HG02943 (cell line): ENCODE data around the gene SIRT5.

Experiments used
- ATAC-seq: cut with Tn5 transposase; IDR thresholded peaks from one replicate; pipeline ENCODE4 v1.9.1; 2021; ENCODE audit warnings: mild to moderate bottlenecking, low read depth, moderate library complexity; ENCODE audit not compliant: unreplicated experiment

Gene SIRT5

DNA sequence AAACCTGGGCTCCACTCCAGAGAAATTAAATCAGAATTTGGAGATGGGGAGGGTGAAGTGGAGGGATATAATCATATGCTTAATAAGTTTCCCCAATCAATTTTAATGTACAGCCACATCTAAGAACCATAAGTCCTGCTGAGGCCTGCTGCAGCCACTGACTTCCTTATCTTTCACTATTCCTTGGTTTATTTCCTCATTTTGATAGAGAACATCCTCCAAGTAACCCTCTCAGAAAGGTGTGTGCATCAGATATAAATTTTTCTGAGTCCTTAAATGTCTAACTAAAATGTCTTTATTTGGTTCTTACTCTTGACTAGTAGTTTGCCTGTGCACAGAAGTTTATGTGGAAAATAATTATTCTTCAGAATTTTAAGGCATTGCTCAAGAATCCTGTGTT, 23.7 kb upstream of the SIRT5 start:
- no peak for ATAC-seq

DNA sequence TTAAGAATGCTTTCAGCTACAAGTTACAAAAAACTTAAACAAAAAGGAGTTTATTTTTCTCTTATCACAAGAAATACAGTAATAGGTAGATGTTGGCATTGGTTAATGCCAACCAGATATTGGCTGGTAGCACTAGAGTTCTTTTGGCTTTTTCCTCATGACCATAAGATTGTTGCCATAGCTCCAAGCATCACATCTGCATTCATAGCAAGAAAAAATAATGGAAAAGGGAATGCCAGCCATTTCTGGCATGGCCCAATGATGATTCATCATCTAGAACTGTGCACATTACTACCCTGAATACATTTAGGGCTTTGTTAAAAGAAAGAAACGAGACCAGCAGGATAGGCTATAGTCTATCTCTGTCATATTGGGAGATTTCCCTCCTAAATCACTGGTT, 20.8 kb upstream of the SIRT5 start:
- ATAC-seq: no peak

DNA sequence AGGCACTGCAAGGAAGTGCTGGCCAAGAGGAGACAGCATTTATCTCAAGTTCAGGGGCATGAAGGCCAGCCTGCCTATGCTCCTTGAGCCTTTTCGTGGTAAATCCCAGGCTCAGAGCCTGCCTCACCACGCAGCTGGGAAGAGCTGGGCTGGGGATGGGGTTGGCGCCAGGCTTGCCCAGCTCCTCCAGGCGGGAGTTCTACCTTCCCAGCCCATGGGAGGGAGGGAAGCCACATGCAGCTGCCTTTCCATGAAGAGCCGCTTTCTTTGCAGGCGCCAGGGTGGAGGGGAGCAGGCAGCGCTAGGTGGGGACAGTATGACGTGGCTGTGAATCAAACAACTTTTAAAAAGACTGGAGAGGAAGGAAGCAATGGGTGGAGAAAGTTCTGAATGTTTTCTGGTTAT, 19.5 kb upstream of the SIRT5 start:
- ATAC-seq: no peak

DNA sequence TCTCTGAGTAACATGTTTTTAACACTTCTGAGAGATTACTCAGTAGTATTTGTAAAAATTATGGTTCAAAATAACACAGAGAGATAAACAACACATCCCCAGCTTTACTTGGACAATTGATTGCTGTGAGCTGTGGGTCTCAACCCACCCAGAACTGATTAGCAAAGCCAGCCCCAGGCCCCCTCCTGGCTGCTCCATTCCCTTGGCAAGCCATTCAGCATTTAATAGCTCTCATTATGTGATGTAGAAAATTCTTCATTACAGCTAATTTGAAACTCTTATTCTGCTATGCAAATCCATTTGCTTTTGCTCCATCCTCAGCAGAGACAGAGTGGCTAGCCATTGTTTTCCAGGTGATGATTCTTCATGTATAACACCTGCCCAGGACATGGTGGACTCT, 16.6 kb upstream of the SIRT5 start:
- ATAC-seq: no peak

DNA sequence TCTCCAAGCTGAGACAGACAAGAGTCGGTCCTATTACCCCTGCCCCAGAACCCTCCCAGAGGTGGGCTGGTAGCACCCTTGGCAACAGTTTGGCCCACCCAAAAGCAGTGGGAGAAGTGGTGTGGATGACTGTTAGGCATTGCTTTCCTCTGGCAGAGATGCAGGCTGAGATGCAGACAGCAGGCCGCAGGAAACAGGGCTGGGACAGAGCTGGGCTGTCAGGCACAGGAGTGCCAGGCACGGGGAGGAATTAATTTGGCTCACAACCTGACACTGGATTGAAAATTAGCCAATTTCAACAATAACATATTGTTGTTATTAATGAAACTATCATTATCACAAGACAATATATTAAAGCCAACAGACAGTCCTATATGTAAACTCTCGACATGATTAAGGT, 15.7 kb upstream of the SIRT5 start:
- ATAC-seq: no peak

DNA sequence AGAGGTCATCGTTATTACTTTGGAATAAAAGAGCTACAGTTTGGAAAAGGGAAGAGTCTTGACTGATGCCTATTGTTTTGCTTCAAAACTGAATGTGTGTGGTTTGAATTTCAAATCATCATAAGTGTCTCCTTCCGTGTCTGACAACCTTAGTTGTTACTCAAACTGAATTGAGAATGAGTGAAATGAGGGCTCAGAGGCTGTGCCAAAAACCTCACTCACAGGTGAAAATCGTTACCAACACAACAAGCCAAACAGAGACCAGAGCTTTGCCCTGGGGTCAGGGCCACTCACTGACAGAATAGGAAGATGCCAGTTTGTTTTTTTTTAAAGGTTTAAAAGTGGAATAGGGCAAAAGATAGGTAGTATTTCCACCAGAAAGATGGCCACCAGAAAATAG, 15.2 kb upstream of the SIRT5 start:
- no peak for ATAC-seq

DNA sequence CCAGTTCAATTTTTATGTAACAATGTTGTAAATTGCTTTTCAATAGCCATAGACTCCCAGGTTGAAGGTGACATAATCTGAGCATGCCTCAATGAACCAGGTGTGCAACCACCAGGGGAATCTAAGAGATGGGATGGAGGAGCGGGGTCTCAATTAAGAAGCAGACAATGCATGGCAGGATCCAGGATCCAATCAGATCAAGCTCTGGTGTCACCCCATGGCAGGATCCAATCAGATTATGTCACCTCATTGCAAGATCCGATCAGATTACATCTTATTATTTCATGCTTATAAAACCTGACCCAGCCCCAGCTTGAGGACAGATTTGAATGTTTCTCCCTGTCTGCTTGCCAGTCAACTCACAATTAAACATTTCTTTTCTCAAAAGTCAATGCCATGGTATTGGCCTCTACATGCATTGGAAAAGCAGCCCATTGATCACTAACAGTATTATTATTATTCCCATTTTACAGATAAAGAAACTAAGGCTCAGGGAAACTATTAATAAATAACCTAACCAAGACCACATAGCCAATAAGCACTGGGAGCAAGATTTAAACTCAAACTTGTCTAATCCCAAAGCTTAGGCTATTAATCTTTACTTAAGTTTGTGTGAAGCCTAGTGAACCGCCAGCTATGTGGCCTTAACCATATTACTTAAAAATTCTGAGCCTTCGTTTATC, 14.3 kb upstream of the SIRT5 start:
- no peak for ATAC-seq

DNA sequence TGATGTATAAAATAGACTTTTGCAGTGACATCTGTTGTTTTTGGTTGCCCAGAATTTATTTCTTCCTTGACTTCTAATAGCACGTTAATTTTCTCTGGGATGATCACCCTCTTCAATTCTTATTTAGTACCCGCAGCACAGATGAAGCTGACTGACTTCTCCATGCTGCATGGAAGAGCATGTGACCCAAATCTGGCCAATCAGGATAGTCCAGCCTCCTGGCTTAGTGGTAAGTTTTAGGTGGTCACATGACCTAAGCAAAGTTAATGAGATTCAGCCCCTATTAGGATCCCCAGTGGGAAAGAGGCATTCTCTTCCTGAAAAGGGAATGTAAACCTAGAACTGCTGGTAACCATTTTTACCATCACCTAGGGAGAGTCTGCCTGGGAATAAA, 13.8 kb upstream of the SIRT5 start:
- ATAC-seq: no peak

DNA sequence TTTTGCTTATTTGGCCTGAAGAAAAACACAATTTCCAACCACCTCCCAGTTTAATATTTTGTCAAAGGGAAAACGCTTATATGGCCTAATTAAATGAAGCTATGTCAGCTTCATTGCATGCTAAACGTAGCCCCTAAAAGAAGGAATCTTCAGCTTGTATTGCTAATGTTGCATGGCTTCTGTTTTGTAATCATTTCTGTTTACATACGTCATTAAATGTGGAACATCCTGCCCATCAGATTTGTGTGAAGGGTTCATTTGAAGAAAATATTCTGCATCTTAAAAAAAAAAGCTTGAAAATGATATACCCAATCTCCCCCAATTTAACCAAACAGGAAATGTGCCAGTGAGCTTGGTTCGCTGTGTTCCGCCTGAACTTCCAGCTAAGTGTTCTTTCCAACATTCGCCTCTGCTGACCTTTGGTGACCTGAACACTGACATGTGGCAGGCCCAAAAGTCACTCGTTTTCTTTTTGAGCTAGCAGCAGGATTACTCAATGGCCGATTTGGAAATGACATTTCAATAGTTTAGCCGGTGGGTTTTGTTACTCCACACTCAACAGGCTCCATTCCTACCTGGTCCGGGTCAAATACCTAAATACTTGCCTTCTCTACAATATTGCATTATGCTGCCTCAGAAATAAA, 12.7 kb upstream of the SIRT5 start:
- no peak for ATAC-seq

DNA sequence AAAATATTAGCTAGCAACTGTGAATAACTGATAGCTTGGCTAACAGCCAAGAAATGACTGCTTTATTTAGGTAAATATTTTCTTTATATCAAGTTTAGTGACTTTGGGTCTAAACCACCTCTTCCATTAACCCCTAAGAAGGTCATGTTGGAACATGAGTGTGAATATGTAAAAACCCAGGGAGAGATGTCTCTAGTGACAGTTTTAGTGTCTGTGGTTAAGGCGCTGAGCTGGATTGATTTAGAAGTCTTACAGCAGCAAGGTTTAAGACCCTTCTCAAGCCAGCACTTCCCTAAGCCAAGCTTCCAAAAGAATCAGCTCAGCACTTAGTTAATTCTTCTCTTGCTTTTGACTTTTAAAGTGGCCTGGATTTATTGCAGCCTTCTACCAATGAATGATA, 11.4 kb upstream of the SIRT5 start:
- no peak for ATAC-seq

DNA sequence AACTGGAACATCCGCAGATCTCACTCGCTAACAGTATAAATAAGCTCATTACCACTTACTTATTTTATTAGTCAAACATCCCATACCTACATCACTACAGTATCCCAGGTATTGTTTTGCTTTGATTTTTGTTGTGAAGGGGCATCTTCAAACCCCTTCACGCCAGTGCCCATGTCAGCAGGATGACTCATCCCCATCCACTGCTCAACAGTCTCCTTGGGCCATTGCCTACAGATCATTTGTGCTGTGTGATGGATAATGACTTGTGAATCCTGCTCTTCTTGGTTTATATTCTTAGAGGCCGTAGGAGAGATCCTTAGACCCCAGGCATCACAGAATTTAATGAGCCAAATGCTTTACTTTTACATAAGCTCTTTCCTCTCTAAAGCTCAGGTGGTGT, 8.5 kb upstream of the SIRT5 start:
- ATAC-seq: no peak

DNA sequence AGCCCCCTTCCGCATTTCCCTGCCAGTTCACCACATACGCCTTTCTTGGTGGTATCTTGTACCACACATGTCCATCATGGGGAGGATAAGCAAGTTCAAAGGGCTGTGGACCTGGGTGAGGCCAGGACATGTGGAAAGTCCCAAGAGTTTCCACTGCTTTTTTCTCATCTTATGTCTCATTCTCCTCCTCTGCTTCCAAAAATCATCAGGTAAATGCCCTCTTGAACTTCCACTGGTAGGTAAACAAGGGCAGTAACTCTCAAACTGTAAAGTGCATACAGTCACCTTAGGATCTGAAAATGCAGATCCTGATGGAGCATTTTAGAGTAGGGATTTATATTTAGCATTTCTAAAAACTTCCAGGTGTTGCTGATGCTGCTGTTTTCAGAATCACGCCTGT, 7.9 kb upstream of the SIRT5 start:
- ATAC-seq: no peak

DNA sequence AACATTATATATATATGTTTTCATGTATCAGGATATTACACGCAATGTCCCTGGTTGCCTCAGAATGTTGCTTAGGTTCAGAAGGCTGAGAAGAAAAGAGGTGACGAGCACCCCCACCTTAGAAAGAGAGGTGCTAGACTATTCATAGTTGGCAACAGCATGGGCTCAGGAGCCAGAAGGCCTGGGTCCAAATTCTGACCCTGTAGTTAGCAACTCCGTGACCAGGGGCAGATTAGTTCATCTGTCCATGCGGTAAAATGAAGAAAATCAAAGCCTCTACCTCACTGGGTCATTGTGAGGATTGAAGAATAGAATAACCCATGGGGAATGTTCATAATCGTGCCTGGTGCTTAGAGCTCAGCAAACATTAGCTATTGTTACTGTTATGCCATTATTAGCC, 5.4 kb upstream of the SIRT5 start:
- ATAC-seq: no peak

DNA sequence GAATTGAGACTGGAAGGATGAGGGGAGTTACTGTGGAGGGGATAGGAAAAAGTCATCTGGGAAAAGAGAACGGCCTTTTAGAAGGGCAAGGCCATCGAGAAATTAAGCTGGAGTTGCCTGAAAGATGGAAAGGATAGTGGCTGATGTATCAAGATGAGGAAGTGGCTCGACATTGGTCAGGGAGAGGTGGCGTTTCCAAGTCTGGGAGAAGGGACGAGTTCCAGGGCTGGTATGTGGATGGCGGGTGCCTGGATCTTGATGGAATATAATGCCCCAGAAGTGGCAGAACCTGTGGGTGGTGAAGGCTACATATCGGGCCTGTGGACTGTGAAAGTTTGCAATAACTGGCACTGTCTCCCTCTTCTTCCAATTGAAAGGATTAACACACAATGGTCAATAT, 2.2 kb upstream of the SIRT5 start:
- ATAC-seq: no peak

DNA sequence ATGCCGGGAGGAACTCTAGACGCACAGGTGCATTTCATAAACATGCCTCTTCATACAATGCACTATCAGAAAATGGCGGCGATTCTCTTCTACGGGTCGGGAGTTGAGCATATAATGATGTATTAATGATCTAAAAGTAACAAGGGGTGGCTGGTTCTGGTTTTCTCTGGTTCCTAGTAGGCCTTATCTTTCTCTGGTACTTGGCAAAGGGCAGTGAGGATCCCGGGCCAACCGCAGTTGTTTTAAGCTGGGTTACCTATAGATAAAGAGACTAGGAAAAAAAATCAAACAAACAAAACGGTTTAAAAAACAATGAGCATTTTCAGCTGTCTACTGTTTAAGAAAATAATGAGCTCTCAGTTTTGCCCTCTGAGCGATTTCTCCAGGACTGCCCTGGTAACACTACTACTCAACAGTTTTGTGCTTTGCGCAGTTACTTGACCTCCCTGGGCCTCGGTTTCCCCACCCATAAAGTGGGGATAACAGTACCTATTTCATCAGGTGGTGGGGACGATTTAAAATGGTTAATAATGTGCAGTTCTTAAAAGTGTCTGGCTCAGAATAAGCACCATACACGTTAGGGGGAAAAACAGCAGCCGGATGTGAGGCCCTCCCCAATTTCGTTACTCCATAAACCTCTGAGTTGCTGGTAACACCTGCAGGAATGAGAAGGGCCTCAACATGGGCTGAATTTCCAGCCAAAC, 1.3 kb upstream of the SIRT5 start:
- no peak for ATAC-seq

DNA sequence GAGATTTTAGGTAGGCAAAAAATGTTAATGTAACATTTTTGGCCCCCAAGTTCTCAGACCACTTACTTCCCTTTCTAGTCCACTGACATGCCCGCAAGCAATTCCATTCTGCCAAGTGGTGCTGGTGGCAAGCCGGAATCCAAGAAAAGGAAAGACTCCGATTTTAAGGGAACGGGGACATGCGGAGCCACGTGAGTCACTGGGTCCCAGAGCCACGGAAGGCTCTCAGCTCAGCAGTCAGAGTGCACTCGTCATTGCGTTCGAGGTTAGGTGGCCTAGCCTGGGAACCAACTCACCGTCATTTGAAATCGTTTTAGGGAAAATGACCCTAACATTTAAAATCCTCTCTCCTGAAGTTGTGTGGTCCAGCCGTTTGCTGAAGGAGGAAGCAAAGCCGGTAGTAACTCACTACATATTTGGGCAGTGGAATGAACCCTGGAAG, 711 bp upstream of the SIRT5 start:
- no peak for ATAC-seq

DNA sequence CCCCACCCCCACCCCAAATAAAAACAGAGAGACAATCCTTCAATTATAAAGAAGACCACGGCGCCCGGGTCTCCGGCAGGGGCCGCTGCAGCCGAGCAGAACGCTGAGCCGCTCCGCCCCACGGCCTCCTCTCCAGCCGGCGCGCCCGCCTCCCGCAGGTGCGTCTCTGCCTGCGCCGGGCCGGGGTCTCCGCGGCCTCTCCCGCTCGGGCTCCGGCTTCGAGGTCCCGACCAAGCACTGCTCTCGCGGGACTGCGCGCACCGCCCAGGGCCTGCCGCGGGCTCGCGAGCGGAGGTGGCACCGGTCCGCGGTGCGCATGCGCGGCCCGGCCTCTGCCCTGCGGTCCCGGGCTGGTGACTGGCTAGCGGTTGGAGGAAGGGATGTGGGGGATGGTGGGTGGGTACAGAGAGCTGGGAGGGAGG, 241 bp upstream of the SIRT5 start:
- ATAC-seq: peak; percentile 71

DNA sequence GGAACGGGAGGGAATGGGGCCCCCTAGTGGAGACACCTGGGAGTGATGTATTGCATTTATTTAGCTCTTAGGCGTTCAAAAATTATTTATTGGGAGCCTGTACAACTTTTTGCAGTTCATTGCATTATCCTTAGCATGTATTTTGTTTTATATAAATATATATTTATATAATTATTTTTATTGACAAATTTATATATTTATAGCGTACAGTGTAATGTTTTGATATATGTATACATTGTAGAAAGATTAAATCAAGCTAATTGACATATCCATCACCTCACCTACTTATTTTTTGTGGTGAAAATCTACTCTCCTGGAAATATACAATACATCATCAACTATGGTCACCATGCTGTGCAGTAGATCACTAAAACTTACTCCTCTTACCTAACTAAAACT, 975 bp downstream of the SIRT5 start:
- ATAC-seq: no peak

DNA sequence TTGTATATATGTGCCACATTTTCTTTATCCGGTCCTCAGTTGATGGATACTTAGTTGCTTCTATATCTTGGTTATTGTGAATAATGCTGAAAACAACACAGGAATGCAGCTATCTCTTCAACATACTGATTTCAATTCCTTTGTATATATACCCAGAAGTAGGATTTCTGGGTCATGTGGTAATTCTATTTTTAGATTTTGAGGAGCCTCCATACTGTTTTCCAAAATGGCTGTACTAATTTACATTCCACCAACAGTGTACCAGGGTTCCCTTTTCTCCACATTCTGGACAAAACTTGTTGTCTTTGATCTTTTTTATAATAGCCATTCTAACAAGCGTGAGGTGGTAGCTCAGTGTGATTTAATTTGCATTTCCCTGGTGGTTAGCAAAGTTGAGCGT, 1.6 kb downstream of the SIRT5 start:
- no peak for ATAC-seq

DNA sequence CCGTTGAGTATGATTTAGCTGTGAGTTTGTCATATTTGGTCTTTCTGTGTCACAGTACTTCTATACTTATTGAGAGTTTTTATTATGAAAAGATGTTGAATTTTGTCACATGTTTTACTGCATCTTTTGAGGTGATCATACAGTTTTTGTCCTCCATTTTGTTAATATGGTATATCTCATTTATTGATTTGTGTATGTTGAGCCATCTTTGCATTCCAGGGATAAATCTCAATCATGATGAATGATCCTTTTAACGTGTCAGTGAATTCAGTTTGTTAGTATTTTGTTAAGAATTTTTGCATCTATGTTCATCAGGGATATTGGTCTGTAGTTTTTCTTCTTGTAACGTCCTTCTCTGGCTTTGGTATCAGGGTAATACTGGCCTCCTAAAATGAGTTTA, 3.5 kb downstream of the SIRT5 start:
- ATAC-seq: no peak

DNA sequence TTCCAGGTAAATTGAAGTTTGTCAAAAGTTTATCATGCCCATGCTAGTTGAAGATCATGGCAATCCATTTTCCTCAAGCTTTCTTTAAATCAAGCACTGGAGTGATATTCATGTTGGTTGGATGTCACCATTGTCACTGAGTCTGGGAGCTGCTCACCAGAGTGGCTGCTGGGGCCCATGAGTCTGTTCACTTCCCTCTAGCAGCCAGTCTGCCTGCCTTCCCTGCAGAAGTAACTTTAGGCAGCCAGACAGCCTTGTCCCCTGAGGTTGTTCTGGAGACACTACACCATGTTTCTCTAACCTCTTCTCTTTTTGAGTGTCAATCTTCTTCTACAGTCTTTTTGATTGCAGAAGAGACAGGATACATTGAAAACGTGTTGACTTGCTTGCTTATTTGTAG, 5.5 kb downstream of the SIRT5 start:
- no peak for ATAC-seq

DNA sequence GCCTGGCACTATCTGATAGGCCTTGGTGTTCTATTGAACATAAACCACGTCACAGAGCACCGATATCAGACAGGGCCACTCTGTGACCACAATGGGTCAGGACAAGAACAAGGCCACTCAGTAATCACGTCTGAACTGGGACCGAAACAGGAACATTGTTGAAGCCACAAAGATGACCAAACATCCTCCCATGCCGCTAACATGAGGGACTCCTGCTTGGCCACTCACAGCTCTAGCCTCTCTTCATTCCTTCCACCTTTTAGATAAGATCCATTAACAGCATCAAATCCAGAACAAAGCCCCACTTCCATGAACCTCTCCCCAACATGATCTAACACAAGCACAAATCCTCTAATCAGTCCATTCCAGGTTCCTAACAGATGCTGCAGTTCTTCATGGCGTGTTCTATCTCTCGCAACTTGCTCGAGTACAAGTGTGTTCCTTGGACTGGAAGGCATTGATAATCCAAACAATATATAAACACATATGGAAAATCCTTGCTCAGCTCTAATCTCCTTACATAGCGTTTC, 7.4 kb downstream of the SIRT5 start:
- ATAC-seq: no peak
